Measurements from ENCODE around the gene PCDHGA2.
"Not testable (repeated sequence)": the region's sequence is repeated elsewhere in the genome, so short reads cannot be mapped to it uniquely, and the experiment has no call there.

PCDHGA2 gene

DNA sequence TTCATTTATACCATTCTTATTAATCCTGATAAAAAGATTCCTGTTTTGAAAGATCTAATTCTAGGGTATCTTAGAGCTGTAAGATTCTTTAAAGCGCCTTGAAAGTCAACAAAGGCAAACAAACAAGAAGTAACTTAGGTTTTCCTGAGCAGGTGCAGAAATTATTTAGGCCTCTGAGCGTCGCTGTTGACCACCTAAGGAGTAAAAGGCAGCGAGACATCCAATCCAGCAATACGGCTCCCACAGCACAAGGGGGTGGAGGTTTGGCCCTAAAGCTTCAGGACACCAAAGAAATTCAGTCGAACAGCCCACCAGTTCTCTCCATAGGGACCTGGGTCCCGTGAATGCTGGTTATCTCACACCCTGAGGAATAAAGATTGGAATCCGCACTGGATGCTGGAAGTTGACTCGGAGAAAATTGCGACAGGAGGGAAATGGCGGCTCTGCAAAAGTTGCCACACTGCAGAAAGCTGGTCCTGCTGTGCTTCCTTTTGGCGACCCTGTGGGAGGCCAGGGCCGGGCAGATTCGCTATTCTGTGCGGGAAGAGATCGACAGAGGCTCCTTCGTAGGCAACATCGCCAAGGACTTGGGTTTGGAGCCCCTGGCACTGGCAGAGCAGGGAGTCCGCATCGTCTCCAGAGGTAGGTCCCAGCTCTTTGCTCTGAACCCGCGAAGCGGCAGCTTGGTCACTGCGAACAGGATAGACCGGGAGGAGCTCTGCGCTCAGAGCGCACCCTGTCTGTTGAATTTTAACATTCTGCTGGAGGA, at the start of gene PCDHGA2:
Gene PCDHGA2 (plus strand): TSS at position 223 of the 769 bp plus-strand sequence.
- DNase-seq = no peak

DNA sequence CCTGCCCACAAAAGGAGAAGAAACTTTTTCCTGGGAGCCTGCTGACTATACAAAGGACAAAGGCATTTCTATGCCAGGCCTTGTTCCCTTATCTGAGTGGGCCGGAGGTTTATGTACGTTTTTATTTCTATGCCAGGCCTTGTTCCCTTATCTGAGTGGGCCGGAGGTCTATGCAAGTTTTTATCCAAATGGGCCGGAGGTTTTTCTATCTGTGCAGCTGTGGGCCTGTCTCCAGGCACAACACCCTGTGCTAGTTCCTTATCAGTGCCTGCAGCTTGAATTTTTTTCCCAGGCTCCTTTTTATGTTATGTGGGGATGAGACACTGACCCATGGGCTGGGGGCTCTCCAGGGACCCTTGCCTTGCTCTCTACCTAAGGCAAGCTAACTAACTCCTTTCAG, 40.2 kb upstream of the PCDHGA2 start:
- no peak for DNase-seq

DNA sequence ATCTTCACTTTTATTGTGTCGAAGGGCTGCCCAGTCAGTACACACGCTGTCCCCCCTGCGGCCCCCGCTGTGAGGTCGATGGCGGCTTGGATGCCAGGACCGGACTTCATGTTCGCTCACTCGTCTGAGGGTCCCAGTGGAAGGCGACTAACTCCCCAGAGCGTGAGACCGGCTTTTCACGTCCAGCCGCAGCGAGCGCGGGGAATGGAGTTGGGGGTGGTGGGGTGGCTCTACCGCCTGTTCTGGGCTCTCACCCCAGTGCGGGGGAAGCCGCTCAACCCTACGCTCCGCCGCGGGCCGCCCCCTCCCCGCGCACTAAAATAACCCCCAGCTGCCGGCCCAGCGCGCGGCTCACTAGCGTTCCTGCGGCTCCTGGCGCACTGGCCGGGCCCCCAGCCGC, 34.8 kb upstream of the PCDHGA2 start, which contains the start of gene SLC25A2:
Gene SLC25A2 (minus strand): TSS at position 294 of the 400 bp plus-strand sequence. CDS start 184 bp downstream, at position 110.
- DNase-seq = no peak

DNA sequence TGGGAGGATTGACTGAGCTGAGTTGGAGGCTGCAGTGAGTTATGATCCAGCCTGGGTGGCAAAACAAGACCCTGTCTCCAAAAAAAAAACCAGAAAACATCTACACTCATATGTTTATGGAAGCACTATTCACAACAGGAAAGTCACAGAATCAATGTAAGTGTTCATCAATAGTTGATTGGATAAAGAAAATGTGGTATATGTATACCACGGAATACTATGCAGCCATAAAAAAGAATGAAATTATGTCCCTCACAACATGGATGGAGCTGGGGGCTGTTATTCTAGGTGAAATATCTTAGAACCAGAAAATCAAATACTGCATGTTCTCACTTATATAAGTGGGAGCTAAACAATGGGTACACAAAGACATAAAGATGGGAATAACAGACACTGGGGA, 31.9 kb upstream of the PCDHGA2 start:
- DNase-seq = no peak

GRCh38 chr5:141313711-141314110, 24.8 kb upstream of the PCDHGA2 start:
- no peak for DNase-seq

GRCh38 chr5:141316963-141317362, 21.6 kb upstream of the PCDHGA2 start:
- DNase-seq = not testable (repeated sequence)

GRCh38 chr5:141319202-141319601, 19.4 kb upstream of the PCDHGA2 start:
- DNase-seq = no peak

GRCh38 chr5:141319699-141320098, 18.9 kb upstream of the PCDHGA2 start:
- DNase-seq = no peak

GRCh38 chr5:141320225-141321169, 18.1 kb upstream of the PCDHGA2 start, which contains the start of gene TAF7:
TSS of gene TAF7 (minus strand) at chr5:141320784. CDS start at chr5:141320044, 740 bp downstream.
- DNase-seq = peak; percentile 81

- no peak for DNase-seq
These were observed 16.3 kb upstream of the PCDHGA2 start for GRCh38 chr5:141322261-141322660.

GRCh38 chr5:141326088-141326854, 12.3 kb upstream of the PCDHGA2 start:
- DNase-seq = peak; percentile 46

DNA sequence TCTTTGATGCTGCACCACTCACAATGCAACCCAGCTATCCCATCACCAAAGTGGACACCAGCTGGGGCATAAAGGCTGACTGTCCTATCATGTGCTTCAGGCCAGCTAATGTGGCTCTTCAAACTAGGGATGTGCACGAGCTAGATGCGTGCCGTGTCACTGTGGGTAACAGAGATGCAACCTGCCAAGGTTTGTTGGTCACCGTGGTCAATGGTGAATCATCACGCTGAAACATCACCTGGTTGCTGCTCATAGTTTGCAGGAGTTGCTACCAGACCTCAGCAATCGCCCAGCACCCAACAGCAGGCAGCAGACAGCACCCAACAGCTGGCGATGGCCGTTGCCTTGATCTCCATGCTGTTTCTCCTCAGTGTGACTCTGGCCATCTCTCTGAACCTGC, 10.3 kb upstream of the PCDHGA2 start:
- no peak for DNase-seq

- peak; percentile 62 for DNase-seq
These were observed 8.1 kb upstream of the PCDHGA2 start, which contains the start of gene PCDHGA1 for GRCh38 chr5:141330299-141331080. TSS of gene PCDHGA1 (plus strand) at chr5:141330514.

DNA sequence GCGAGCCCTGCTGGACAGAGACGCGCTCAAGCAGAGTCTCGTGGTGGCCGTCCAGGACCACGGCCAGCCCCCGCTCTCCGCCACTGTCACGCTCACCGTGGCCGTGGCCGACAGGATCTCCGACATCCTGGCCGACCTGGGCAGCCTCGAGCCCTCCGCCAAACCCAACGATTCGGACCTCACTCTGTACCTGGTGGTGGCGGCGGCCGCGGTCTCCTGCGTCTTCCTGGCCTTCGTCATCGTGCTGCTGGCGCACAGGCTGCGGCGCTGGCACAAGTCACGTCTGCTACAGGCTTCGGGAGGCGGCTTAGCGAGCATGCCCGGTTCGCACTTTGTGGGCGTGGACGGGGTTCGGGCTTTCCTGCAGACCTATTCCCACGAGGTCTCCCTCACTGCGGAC, 6.0 kb upstream of the PCDHGA2 start:
- not testable (repeated sequence) for DNase-seq

- not testable (repeated sequence) for DNase-seq
These were observed 2.3 kb downstream of the PCDHGA2 start for GRCh38 chr5:141340781-141341354.

- no peak for DNase-seq
These were observed 4.2 kb downstream of the PCDHGA2 start for GRCh38 chr5:141342773-141343172.

- DNase-seq = no peak
These were observed 4.8 kb downstream of the PCDHGA2 start, which contains the start of gene PCDHGA3 for GRCh38 chr5:141343242-141343952. TSS of gene PCDHGA3 (plus strand) at chr5:141343829. CDS start at chr5:141344034, 205 bp downstream.

DNA sequence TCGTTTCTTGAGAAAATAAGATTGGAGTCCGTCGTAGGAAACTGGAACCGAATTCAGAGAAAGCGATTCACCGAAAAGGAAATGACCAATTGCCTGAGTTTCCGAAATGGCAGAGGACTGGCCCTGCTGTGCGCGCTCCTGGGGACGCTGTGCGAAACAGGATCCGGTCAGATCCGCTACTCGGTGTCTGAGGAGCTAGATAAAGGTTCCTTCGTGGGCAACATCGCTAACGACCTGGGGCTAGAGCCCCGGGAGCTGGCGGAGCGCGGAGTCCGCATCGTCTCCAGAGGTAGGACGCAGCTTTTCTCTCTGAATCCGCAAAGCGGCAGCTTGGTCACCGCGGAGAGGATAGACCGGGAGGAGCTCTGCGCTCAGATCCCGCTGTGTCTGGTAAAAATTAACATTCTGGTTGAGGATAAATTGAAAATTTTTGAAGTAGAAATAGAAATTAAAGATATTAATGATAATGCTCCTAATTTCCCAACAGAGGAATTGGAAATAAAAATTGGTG, 5.4 kb downstream of the PCDHGA2 start:
- no peak for DNase-seq

- DNase-seq = no peak
These were observed 6.8 kb downstream of the PCDHGA2 start for GRCh38 chr5:141345327-141345726.

DNA sequence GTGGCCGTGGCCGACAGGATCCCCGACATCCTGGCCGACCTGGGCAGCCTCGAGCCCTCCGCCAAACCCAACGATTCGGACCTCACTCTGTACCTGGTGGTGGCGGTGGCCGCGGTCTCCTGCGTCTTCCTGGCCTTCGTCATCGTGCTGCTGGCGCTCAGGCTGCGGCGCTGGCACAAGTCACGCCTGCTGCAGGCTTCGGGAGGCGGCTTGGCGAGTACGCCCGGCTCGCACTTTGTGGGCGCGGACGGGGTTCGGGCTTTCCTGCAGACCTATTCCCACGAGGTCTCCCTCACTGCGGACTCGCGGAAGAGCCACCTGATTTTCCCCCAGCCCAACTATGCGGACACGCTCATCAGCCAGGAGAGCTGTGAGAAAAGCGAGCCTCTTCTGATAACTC, 7.5 kb downstream of the PCDHGA2 start:
- DNase-seq = not testable (repeated sequence)

Measured in NCI-H526 treated with DMSO at 0.1 percent for 48 hours (cell line).